ENCODE results near the gene GIPC3. TPM values are rescaled to one million over a fixed set of nuclear protein-coding genes. Genes with fewer than 3 reads are reported as not detected.

GIPC3 gene
- total RNA-seq, 1 donor from 2014 or later: not detected

DNA sequence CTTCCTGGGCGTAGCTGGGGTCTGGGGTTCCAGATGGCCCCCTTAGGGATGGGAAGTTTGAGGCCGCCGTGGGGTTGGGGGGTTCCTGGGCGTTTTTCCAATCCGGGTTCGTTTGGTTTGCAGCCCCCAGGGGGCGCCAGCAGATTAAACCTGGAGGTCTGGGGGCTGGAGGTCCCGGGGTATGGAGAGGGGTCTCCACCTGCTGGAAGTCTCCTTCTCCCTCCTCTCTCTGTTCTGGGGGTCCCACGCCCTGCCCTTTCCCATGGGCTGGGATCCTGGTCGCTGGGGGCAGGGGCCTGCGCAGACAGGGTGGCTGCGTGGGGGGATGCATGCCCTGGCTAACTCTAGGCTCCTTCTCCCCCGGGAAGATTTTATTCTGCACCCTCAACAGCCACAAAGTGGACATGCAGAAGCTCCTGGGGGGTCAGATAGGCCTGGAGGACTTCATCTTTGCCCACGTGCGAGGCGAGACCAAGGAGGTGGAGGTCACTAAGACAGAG, 899 bp downstream of the GIPC3 start:
- Histone ChIP-seq H3K36me3 (no peaks in the 10 kb centered on the region), H3K9me3 (ENCODE audit: low read depth) (no peaks in the 10 kb centered on the region), H3K4me3 (peak overlapping the region; percentile 3), H4K20me1 (ENCODE audit: low read depth) (no peaks in the 10 kb centered on the region), H3K9ac (no peak overlapping the region), H3K27me3 (peaks cover 81% of the 10 kb centered on the region), H3K27ac (no peak overlapping the region), H3K4me1 (no peaks in the 10 kb centered on the region), H3K4me2 (peak overlapping the region; percentile 43), H2AFZ (replicated peaks) (peak overlapping the region; percentile 70), H3K79me2 (ENCODE audit: low read depth) (no peaks in the 10 kb centered on the region), H3F3A (ENCODE audit: low read depth) (peaks cover 4% of the 10 kb centered on the region)
- H3K4me1 Mint-ChIP-seq: no peaks in the 10 kb centered on the region
- no peak overlapping the region for H3K27ac Mint-ChIP-seq
- TF ChIP-seq, protein P1, sequence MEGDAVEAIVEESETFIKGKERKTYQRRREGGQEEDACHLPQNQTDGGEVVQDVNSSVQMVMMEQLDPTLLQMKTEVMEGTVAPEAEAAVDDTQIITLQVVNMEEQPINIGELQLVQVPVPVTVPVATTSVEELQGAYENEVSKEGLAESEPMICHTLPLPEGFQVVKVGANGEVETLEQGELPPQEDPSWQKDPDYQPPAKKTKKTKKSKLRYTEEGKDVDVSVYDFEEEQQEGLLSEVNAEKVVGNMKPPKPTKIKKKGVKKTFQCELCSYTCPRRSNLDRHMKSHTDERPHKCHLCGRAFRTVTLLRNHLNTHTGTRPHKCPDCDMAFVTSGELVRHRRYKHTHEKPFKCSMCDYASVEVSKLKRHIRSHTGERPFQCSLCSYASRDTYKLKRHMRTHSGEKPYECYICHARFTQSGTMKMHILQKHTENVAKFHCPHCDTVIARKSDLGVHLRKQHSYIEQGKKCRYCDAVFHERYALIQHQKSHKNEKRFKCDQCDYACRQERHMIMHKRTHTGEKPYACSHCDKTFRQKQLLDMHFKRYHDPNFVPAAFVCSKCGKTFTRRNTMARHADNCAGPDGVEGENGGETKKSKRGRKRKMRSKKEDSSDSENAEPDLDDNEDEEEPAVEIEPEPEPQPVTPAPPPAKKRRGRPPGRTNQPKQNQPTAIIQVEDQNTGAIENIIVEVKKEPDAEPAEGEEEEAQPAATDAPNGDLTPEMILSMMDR (IDR thresholded peaks at IDR 0.05): peak; percentile 76
- no peak for TF ChIP-seq EZH2phosphoT487 (IDR thresholded peaks at IDR 0.05)
- peak; percentile 79 for DNase-seq (ENCODE audit: low spot score)
- peaks cover 4% of the 10 kb centered on the region for H3K9me3 Mint-ChIP-seq
- H3K27me3 Mint-ChIP-seq (ENCODE audit: insufficient read depth, low read depth): peaks cover 22% of the 10 kb centered on the region
- no peaks in the 10 kb centered on the region for H3K36me3 Mint-ChIP-seq
- no peak overlapping the region for H3K4me3 Mint-ChIP-seq

DNA sequence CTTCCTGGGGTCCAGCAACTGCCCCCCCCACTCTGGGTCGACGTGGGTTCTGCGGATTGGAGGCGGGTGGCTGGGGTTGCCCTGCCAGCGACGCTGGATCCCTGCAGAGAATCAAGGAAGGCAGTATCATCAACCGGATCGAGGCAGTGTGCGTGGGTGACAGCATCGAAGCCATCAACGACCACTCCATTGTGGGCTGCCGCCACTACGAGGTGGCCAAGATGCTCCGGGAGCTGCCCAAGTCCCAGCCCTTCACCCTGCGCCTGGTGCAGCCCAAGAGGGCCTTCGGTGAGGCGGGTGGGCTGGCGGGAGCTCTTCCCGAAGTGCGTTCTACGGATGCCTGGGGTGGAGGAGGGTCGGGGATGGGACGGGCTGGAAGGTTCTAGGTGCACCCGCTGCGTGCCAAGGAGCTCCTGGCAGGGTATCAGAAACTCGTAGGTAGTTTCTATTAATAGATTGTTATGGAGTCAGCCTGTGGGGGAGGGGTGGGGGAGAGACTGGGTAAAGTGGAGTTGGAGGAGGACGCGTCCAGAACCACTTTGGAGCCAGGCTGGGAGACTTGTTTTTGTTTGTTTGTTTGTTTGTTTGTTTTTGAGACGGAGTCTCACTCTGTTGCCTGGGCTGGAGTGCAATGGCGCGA, 1.5 kb downstream of the GIPC3 start:
- Histone ChIP-seq H3K9ac (no peak overlapping the region), H3K36me3 (no peaks in the 10 kb centered on the region), H3K27ac (no peak overlapping the region), H3K79me2 (ENCODE audit: low read depth) (no peaks in the 10 kb centered on the region), H4K20me1 (ENCODE audit: low read depth) (no peaks in the 10 kb centered on the region), H3K4me3 (no peak overlapping the region), H3K27me3 (peaks cover 79% of the 10 kb centered on the region), H2AFZ (replicated peaks) (no peak overlapping the region), H3K4me1 (no peaks in the 10 kb centered on the region), H3F3A (ENCODE audit: low read depth) (peaks cover 11% of the 10 kb centered on the region), H3K9me3 (ENCODE audit: low read depth) (no peaks in the 10 kb centered on the region), H3K4me2 (no peak overlapping the region)
- H3K4me1 Mint-ChIP-seq: no peaks in the 10 kb centered on the region
- TF ChIP-seq, protein P1 (IDR thresholded peaks at IDR 0.05): no peak
- TF ChIP-seq EZH2 (IDR thresholded peaks at IDR 0.05): no peak
- TF ChIP-seq EZH2phosphoT487 (IDR thresholded peaks at IDR 0.05): no peak
- DNase-seq (ENCODE audit: low spot score): no peak
- H3K27ac Mint-ChIP-seq: no peak overlapping the region
- no peaks in the 10 kb centered on the region for H3K36me3 Mint-ChIP-seq
- H3K9me3 Mint-ChIP-seq: peaks cover 9% of the 10 kb centered on the region
- H3K27me3 Mint-ChIP-seq (ENCODE audit: insufficient read depth, low read depth): peaks cover 24% of the 10 kb centered on the region
- no peak overlapping the region for H3K4me3 Mint-ChIP-seq

DNA sequence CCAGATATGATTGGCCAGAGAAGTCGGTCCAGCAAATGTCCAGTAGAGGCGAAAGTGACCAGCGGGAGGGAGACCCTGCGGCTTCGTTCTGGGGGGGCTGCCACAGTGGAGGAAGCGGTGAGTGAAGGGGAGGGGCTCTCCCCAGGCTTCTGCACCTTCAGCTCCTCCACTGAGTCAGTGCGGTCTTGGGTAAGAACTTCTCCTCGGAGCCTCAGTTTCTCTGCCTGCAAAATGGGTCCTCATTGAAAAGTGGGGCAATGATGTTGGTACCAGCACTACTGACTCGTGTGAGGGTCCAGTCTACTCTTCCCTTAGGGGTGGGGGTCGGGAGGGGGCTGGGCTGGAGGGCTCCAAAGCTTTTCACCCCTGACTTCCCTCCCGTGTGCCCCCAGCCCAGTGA, 4.2 kb downstream of the GIPC3 start:
- no peak overlapping the region for H3K4me2 ChIP-seq
- H3K4me1 Mint-ChIP-seq: no peaks in the 10 kb centered on the region
- peak overlapping the region; percentile 62 for H3K4me3 Mint-ChIP-seq
- H3K27ac ChIP-seq: no peak overlapping the region
- no peaks in the 10 kb centered on the region for H3K79me2 ChIP-seq (ENCODE audit: low read depth)
- no peak overlapping the region for H3K9ac ChIP-seq
- no peaks in the 10 kb centered on the region for H3K4me1 ChIP-seq
- peaks cover 12% of the 10 kb centered on the region for H3F3A ChIP-seq (ENCODE audit: low read depth)
- H2AFZ ChIP-seq (replicated peaks): no peak overlapping the region
- H3K9me3 ChIP-seq (ENCODE audit: low read depth): no peaks in the 10 kb centered on the region
- no peak overlapping the region for H3K4me3 ChIP-seq
- TF ChIP-seq, protein P1 (IDR thresholded peaks at IDR 0.05): no peak
- TF ChIP-seq EZH2phosphoT487 (IDR thresholded peaks at IDR 0.05) (no peak), EZH2 (IDR thresholded peaks at IDR 0.05) (no peak)
- no peaks in the 10 kb centered on the region for H3K36me3 Mint-ChIP-seq
- H3K27ac Mint-ChIP-seq: no peak overlapping the region
- H3K27me3 Mint-ChIP-seq (ENCODE audit: insufficient read depth, low read depth): peaks cover 24% of the 10 kb centered on the region
- DNase-seq (ENCODE audit: low spot score): no peak
- H3K27me3 ChIP-seq: peaks cover 79% of the 10 kb centered on the region
- no peaks in the 10 kb centered on the region for H3K36me3 ChIP-seq
- no peaks in the 10 kb centered on the region for H4K20me1 ChIP-seq (ENCODE audit: low read depth)
- H3K9me3 Mint-ChIP-seq: peaks cover 9% of the 10 kb centered on the region

All from neural progenitor cell (in vitro differentiated cells).